ENCODE data around the gene TOMM40.
A peak's percentile ranks its signal among the peaks of the same experiment; 100 is the strongest.
"Not testable (repeated sequence)": the region's sequence is repeated elsewhere in the genome, so short reads cannot be mapped to it uniquely, and the experiment has no call there.

The TOMM40 gene

DNA sequence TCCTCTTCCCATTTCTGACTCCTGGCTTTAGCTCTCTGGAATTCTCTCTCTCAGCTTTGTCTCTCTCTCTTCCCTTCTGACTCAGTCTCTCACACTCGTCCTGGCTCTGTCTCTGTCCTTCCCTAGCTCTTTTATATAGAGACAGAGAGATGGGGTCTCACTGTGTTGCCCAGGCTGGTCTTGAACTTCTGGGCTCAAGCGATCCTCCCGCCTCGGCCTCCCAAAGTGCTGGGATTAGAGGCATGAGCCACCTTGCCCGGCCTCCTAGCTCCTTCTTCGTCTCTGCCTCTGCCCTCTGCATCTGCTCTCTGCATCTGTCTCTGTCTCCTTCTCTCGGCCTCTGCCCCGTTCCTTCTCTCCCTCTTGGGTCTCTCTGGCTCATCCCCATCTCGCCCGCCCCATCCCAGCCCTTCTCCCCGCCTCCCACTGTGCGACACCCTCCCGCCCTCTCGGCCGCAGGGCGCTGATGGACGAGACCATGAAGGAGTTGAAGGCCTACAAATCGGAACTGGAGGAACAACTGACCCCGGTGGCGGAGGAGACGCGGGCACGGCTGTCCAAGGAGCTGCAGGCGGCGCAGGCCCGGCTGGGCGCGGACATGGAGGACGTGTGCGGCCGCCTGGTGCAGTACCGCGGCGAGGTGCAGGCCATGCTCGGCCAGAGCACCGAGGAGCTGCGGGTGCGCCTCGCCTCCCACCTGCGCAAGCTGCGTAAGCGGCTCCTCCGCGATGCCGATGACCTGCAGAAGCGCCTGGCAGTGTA, 17.2 kb downstream of the TOMM40 start:
- Histone ChIP-seq H3K4me1 (peaks cover 4% of the 10 kb centered on the region), H3K79me2 (no peaks in the 10 kb centered on the region), H3K4me3 (ENCODE audit: low read depth, low read length) (no peak overlapping the region), H3K36me3 (ENCODE audit: control insufficient read depth, insufficient read depth, low read length) (no peaks in the 10 kb centered on the region), H2AFZ (no peak overlapping the region), H3K9ac (no peak overlapping the region), H3K9me3 (ENCODE audit: control insufficient read depth, low read length) (no peaks in the 10 kb centered on the region), H3K4me2 (ENCODE audit: low read length) (no peak overlapping the region), H3K27ac (no peak overlapping the region), H3K27me3 (ENCODE audit: control insufficient read depth, insufficient read depth, low read length) (no peaks in the 10 kb centered on the region)
- TF ChIP-seq, protein P1, sequence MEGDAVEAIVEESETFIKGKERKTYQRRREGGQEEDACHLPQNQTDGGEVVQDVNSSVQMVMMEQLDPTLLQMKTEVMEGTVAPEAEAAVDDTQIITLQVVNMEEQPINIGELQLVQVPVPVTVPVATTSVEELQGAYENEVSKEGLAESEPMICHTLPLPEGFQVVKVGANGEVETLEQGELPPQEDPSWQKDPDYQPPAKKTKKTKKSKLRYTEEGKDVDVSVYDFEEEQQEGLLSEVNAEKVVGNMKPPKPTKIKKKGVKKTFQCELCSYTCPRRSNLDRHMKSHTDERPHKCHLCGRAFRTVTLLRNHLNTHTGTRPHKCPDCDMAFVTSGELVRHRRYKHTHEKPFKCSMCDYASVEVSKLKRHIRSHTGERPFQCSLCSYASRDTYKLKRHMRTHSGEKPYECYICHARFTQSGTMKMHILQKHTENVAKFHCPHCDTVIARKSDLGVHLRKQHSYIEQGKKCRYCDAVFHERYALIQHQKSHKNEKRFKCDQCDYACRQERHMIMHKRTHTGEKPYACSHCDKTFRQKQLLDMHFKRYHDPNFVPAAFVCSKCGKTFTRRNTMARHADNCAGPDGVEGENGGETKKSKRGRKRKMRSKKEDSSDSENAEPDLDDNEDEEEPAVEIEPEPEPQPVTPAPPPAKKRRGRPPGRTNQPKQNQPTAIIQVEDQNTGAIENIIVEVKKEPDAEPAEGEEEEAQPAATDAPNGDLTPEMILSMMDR (IDR thresholded peaks at IDR 0.05) = no peak

DNA sequence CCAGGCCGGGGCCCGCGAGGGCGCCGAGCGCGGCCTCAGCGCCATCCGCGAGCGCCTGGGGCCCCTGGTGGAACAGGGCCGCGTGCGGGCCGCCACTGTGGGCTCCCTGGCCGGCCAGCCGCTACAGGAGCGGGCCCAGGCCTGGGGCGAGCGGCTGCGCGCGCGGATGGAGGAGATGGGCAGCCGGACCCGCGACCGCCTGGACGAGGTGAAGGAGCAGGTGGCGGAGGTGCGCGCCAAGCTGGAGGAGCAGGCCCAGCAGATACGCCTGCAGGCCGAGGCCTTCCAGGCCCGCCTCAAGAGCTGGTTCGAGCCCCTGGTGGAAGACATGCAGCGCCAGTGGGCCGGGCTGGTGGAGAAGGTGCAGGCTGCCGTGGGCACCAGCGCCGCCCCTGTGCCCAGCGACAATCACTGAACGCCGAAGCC, 17.8 kb downstream of the TOMM40 start:
- TF ChIP-seq, protein P1 (IDR thresholded peaks at IDR 0.05) = no peak
- no peak overlapping the region for H3K4me3 ChIP-seq (ENCODE audit: low read depth, low read length)
- no peaks in the 10 kb centered on the region for H3K36me3 ChIP-seq (ENCODE audit: control insufficient read depth, insufficient read depth, low read length)
- H3K9me3 ChIP-seq (ENCODE audit: control insufficient read depth, low read length) = no peaks in the 10 kb centered on the region
- H2AFZ ChIP-seq = no peak overlapping the region
- H3K4me2 ChIP-seq (ENCODE audit: low read length) = no peak overlapping the region
- peaks cover 1% of the 10 kb centered on the region for H3K4me1 ChIP-seq
- H3K27me3 ChIP-seq (ENCODE audit: control insufficient read depth, insufficient read depth, low read length) = no peaks in the 10 kb centered on the region
- no peak overlapping the region for H3K27ac ChIP-seq
- H3K79me2 ChIP-seq = no peaks in the 10 kb centered on the region
- no peak overlapping the region for H3K9ac ChIP-seq

DNA sequence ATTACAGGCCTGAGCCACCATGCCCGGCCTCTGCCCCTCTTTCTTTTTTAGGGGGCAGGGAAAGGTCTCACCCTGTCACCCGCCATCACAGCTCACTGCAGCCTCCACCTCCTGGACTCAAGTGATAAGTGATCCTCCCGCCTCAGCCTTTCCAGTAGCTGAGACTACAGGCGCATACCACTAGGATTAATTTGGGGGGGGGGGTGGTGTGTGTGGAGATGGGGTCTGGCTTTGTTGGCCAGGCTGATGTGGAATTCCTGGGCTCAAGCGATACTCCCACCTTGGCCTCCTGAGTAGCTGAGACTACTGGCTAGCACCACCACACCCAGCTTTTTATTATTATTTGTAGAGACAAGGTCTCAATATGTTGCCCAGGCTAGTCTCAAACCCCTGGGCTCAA, 18.7 kb downstream of the TOMM40 start:
- Histone ChIP-seq H3K4me3 (ENCODE audit: low read depth, low read length) (no peak overlapping the region), H3K9ac (no peak overlapping the region), H2AFZ (no peak overlapping the region), H3K4me1 (no peaks in the 10 kb centered on the region), H3K9me3 (ENCODE audit: control insufficient read depth, low read length) (no peaks in the 10 kb centered on the region), H3K27me3 (ENCODE audit: control insufficient read depth, insufficient read depth, low read length) (no peaks in the 10 kb centered on the region), H3K27ac (no peak overlapping the region), H3K36me3 (ENCODE audit: control insufficient read depth, insufficient read depth, low read length) (no peaks in the 10 kb centered on the region), H3K79me2 (no peaks in the 10 kb centered on the region), H3K4me2 (ENCODE audit: low read length) (no peak overlapping the region)
- TF ChIP-seq, protein P1 (IDR thresholded peaks at IDR 0.05) = no peak

DNA sequence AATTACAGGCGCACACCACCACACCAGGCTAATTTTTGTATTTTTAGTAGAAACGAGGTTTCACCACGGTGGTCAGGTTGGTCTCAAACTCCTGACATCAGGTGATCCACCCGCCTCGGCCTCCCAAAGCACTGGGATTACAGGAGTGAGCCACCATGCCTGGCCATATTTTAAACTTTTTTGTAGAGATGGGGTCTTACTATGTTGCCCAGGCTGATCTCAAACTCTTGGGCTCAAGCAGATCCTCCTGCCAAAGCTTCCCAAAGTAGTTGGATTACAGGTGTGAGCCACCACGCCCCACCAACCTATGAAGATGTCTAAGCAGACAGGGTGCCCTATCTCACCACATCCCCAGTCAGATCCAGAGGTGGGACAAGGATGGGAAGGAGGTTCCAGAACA, 20.8 kb downstream of the TOMM40 start:
- not testable (repeated sequence) for H3K9ac ChIP-seq; H2AFZ ChIP-seq; H3K4me3 ChIP-seq (ENCODE audit: low read depth, low read length); H3K9me3 ChIP-seq (ENCODE audit: control insufficient read depth, low read length); H3K79me2 ChIP-seq; H3K36me3 ChIP-seq (ENCODE audit: control insufficient read depth, insufficient read depth, low read length); H3K4me2 ChIP-seq (ENCODE audit: low read length); H3K27me3 ChIP-seq (ENCODE audit: control insufficient read depth, insufficient read depth, low read length); H3K4me1 ChIP-seq; H3K27ac ChIP-seq

DNA sequence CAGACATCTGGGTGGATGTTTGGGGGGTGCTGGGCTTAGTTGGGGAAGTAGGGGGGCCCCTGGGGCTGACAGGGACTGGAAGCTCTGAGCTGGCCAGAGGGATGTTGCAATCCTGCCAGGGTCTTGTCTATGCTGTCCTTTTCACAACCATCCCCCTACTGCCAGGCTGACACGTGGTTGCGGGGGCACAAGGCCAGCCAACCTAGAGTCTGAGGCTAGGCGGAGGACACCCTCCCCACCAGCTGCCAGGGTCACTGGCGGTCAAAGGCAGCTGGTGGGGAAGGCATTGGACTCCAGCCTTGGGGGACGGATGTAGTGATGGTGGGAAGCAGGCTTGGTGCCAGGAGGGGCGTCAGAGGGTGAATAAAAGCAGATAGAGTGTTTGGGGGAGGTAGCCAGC, 21.8 kb downstream of the TOMM40 start:
- Histone ChIP-seq H3K27ac (no peak overlapping the region), H3K27me3 (ENCODE audit: control insufficient read depth, insufficient read depth, low read length) (no peaks in the 10 kb centered on the region), H3K9me3 (ENCODE audit: control insufficient read depth, low read length) (no peaks in the 10 kb centered on the region), H3K4me1 (no peaks in the 10 kb centered on the region), H2AFZ (no peak overlapping the region), H3K4me3 (ENCODE audit: low read depth, low read length) (no peak overlapping the region), H3K79me2 (no peaks in the 10 kb centered on the region), H3K9ac (no peak overlapping the region), H3K36me3 (ENCODE audit: control insufficient read depth, insufficient read depth, low read length) (no peaks in the 10 kb centered on the region), H3K4me2 (ENCODE audit: low read length) (no peak overlapping the region)
- TF ChIP-seq, protein P1 (IDR thresholded peaks at IDR 0.05) = no peak

DNA sequence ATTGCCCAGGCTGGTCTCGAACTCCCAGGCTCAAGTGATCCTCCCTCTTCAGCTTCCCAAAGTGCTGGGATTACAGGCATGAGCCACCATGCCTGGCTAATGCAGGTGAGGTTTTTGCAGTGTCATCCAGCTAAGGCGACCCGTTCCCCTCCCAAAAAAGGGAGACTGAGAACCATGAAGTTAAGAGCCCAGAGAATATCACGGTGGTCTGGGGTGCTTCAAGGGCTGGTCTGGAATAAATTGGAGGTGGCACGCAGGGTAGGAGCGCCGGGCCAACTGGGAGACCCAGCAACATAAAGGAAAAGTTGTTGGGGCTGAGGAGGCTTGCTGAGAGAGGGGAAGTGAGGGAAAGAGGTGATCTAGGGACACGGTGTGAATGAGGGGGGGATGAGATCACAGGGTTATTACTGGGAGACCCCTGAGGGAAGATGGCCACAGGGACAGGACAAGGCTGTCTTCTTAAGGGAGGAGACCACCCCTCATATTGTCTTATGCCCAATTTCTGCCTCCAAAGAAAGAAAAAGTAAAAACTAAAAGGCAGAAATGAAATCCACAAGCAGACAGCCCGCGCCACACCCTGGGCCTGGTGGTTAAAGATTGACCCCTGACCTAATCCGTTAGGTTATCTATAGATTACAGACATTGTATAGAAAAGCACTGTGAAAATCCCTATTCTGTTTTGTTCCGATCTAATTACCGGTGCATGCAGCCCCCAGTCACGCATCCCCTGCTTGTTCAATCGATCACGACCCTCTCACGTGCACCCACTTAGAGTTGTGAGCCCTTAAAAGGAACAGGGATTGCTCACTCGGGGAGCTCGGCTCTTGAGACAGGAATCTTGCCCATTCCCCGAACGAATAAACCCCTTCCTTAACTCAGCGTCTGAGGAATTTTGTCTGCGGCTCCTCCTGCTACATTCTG, 22.7 kb downstream of the TOMM40 start:
- H3K36me3 ChIP-seq (ENCODE audit: control insufficient read depth, insufficient read depth, low read length); H3K4me1 ChIP-seq; H3K27ac ChIP-seq; H3K9me3 ChIP-seq (ENCODE audit: control insufficient read depth, low read length); H3K9ac ChIP-seq; H3K79me2 ChIP-seq; H3K4me3 ChIP-seq (ENCODE audit: low read depth, low read length); H3K27me3 ChIP-seq (ENCODE audit: control insufficient read depth, insufficient read depth, low read length); H3K4me2 ChIP-seq (ENCODE audit: low read length): not testable (repeated sequence)
- peak overlapping the region; percentile 88 for H2AFZ ChIP-seq

DNA sequence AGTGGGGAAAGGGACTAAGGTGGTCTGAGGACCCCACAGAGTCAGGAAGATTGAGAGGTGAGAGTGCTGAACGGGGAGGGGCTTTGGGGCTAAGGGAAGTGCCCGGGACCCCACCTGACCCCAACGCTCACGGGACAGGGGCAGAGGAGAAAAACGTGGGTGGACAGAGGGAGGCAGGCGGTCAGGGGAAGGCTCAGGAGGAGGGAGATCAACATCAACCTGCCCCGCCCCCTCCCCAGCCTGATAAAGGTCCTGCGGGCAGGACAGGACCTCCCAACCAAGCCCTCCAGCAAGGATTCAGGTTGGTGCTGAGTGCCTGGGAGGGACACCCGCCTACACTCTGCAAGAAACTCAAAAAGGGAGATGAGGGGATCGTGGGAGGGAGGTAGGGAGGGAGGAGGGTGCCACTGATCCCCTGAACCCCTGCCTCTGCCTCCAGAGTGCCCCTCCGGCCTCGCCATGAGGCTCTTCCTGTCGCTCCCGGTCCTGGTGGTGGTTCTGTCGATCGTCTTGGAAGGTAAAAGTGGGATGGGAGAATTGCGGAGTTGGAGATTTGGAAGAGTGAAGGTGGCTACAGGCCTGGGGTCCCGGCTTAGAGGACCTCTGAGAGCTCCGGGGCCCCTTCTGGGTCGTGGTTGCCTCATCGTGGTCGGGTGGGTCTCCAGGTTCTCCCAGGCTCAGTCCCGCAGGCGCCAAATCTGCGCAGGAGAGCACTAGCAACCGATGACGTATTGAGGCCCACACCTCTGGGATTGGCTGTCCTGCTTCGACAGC, 23.6 kb downstream of the TOMM40 start, which contains the start of gene APOC1:
TSS of gene APOC1 (plus strand) at position 176 of the 774 bp plus-strand sequence. CDS start at position 460, 284 bp downstream.
- not testable (repeated sequence) for H3K27me3 ChIP-seq (ENCODE audit: control insufficient read depth, insufficient read depth, low read length); H3K9me3 ChIP-seq (ENCODE audit: control insufficient read depth, low read length); H3K36me3 ChIP-seq (ENCODE audit: control insufficient read depth, insufficient read depth, low read length); H3K9ac ChIP-seq; H3K4me1 ChIP-seq; H3K27ac ChIP-seq; H3K79me2 ChIP-seq
- peak within 1 kb of the TSS; percentile 88 for H2AFZ ChIP-seq
- H3K4me3 ChIP-seq (ENCODE audit: low read depth, low read length) = peak within 1 kb of the TSS; percentile 55
- H3K4me2 ChIP-seq (ENCODE audit: low read length) = peak within 1 kb of the TSS; percentile 65
